Activated CD4-positive, CD25-positive, alpha-beta regulatory T cell (primary cell): Measurements from ENCODE around the gene PPP4R2.

Experiments
- DNase-seq, 4 experiments: peaks; one replicate each; lab custom pipeline; 2025; lab: John Stamatoyannopoulos, UW

The PPP4R2 gene

GRCh38 chr3:73114711-73115110 is 118.1 kb downstream of the PPP4R2 start:
- no peak for DNase-seq

GRCh38 chr3:73115806-73116205 is 119.2 kb downstream of the PPP4R2 start:
- DNase-seq, result no peak
